NCI-H1105 (cell line): ENCODE measurements around the gene WWOX.
A peak's percentile ranks its signal among the peaks of the same experiment; 100 is the strongest.

Experiments
- DNase-seq: peaks from one replicate; lab custom pipeline; 2025; lab: John Stamatoyannopoulos, UW

WWOX gene

DNA sequence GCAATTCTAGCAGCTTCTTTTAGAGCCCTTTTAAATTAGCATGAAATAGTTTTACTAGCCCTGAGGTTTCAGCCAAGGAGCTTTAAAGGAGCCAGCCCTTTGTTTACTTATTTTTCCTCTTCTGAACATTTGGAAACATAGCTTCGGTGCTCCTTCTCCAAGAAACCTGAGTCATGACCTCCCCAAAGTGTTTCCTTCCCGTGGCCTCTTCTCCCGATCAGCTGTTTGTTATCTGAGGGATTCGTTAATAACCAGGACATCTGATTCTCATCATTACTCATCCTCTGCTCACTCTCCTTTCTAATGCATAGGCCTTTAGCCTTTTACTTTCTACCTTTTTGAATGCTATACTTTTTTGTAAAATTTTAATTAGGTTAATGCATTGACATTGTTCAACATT lies 204.5 kb downstream of the WWOX start:
- DNase-seq = no peak

DNA sequence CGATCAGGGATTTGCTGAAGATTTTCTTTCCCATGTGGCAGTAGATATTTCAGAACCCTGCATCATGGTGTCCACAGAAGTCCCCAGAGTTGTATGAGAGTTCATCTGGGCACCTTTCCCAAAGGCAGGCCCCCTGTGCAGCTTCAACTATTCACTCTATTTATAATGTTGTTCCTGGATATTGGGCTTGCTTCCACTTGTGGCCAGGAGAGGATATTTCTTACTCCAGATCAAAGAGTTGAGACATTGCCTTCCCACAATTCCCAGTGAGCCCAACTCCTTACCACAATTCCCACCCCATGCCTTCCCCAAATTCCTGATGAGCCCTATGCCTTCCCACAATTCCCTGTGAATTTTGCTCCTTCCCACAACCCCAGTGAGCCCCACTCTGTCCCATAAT lies 206.9 kb downstream of the WWOX start:
- no peak for DNase-seq

DNA sequence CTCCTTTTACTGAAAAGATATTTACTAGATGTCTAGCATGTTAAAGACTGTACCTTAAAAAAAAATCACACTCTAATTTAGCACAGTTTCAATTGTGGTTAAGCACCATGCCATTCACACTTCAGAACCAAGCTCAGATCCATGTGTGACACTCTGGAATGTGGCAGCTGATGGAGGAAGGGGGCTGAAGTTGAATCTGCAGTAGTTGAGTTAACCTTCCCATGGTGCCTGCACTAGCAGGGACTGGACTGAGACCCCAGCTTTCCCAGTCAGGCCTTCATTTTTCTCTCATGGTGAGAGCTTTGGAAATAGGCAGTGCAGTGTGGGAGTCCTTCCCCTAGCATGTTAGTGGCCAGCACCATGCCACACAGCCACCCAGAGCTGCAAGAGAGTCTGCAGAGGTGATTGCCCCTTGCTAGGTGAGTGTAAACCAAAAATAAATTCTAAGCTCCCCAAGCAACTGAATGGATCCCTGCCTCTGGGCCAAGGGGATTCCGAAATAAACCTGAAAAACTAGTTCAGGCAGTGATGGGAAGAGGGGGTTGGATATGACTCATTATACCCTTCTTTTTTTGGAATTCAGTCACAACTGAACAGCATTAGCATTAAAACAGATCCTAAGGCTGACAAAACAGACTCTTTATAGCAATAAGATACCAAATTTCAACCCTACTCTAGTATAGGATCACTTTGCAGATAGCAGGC lies 208.5 kb downstream of the WWOX start:
- DNase-seq = no peak

DNA sequence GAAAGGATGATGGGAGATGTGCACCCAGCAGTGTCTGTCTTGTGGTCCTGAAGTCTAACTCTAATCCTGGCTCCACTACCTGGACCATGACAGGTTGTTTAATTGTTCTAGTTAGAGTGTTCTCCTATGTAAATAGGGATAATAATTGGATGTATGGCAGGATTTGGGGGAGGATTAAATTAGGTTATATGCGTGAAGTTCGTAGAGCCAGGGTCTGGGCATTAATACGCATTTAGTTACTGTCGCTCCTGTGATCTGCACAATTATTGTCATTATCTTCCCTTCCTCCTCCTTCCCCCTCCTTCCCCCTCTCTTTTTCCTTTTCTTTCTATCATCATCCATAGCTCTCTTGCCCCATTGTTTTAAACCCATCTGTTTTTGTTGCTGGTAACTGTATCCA lies 210.3 kb downstream of the WWOX start:
- DNase-seq = no peak

DNA sequence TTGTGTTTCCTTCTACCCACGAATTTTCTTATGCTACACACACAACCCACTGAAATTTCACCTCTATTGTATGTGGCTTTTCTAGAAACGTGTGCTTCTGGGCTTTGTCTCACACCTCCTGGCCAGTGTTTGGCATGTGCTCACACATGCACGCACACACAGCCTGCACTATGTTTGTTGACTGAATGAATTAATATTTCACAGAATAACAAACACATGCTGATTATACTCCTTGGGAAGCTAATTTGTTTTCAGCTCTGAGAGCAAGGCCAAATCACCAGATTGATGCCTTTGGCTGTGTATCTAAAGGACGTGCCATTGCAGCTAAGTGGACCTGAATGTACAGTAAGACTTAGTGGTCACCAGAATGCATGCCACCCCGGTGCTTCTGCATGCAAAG lies 210.7 kb downstream of the WWOX start:
- no peak for DNase-seq

DNA sequence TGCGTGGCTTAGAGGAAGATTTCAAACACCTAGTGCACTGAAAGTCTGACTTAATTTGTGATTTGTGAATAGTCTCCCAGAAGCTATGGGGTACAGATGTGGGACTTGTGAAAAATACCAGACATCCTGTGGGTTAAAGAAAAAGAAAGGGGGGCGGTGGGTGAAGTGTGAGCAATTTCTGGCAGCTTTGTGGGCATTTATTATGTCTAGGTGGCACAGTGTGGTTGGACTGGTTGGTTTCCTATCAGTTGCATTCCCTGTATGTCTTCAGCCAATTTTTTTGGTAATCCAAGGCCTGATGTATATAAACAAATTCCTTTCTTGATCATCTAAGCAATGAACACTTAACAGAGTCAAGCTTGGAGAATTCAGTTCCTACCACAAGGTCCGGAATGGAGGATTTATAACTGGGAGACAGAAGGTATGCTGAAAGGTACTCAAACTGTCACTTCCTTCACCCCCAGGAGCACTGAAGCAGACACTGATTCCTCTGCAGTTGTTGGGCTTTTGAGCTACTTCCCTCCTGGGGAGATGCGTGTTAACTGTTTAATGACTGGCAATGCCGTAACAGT lies 211.6 kb downstream of the WWOX start:
- no peak for DNase-seq

DNA sequence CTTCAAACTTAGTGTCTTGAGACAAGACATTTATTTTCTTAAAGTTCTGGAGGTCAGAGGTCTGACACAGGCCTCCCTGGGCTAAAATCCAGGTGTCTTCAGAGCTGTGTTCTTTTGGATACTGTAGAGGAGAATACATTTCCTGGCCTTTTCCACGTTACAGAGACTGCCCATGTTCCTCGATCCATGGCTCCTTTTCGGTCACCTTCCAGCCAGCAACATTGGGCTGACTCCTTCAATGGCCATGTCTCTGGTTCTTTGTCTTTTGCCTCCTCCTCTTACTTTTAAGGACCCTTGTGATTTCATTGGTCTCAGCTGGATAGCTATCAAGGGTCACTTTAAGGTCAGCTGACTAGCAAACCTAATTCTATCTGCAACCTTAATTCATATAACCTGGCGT lies 212.4 kb downstream of the WWOX start:
- DNase-seq = no peak

DNA sequence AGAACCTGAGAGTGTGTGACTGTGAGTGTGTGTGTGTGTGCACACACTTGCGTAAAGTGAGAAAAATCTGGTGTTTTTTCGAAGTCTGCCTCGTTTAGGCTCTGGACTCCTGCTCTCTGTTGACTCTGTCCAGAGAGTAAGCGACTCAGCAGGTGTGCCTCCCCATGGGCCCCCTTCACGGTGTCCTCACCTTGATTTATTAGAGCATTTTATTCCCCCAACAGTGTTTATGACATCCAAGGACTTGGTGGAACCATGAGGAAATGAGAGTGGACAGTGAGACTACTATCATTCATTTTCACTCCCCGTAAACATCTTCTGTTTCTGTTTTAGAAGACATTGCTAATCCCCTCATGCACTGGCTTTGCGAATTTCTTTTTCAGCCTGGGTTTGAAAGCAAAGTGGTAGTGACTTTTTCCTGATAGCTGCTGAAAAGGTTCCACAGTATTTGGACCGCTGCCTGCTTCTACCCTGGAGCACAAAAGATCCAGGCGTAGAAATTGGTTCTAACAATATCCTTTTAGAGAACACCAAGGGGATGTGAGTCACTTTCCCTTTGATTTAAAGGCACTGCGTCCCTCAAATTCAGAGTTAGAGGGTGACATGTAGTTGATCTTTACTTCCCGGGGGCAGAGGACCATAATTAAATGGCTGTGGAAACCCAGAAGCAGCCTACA lies 218.2 kb downstream of the WWOX start:
- no peak for DNase-seq

DNA sequence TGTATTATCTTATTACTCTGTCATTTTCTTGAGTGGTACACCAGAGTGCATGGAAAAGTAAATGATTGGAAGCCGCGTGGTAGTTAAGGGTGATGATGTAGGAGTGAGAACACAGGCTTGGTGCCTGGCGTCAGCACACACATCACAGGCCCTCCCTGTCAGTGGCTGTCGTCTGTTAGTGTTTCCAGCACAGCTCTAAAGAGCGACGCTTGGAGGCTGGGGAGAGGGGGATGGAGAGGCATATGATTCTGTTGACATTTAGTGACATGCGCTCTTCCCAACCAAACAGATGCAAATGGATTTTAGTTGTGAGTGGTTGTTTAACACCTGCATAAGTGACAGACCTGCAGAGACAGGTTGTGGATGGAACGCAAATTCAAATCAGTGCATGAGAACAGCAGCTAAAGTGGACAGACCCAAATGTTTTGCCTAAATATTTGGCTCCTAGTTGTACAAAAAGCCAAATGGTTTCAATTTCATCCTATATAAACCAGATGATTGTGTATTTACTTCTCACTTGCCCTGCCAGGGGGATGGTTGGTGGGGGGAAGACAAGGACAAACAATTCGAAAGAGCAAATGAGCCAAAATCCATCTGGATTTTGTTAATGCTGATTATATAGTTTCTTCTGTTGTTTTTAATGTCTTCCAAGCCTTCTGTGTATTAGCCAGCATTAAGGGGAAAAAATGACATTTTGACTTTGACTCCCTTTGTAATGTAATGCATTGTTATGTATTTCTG lies 222.3 kb downstream of the WWOX start:
- DNase-seq = no peak

DNA sequence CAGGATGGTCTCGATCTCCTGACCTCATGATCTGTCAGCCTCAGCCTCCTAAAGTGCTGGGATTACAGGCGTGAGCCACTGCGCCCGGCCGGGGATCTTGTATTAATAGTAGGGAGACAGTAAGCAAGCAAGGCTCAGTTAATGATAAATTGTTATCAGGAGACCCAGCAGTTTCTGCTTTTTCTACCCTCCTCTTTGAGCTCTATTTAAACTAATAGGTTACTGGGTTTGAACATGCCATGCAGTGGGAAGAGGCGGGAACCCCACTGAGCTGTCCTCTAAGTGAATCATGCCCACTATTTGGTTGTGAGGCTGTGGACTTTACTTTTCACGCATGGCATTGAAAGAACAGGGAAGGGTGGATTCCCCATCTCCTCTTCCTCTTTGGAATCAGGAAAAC lies 223.9 kb downstream of the WWOX start:
- DNase-seq = no peak

DNA sequence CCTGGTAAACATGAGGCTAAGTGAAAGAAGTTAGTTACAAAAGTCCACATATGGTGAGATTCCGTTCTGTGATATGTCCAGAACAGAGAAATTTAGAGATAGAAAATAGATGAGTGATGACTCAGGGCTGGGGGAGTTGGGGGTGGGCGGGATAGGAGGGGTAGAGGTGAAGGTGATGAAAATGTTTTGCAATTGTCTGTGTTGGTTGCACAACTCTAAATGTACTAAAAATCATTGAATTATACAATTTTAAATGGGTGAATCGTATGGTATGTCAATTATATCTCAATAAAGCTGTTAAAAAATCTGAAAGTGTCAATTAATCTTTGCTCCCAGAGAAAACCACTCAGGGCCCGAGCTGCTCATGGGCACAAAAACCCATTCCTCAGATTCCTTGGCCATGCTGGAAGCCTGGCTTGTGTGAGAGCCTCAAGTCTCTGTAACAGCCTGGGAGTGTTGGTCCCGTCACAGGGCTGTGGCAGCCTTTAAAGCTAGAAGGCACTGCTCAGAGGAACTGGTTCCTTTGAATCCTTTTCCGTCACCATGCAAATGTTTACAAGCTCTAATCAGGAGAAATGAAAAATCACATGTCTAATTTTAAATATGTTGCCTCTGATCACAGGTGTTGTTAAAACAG lies 225.3 kb downstream of the WWOX start:
- no peak for DNase-seq

DNA sequence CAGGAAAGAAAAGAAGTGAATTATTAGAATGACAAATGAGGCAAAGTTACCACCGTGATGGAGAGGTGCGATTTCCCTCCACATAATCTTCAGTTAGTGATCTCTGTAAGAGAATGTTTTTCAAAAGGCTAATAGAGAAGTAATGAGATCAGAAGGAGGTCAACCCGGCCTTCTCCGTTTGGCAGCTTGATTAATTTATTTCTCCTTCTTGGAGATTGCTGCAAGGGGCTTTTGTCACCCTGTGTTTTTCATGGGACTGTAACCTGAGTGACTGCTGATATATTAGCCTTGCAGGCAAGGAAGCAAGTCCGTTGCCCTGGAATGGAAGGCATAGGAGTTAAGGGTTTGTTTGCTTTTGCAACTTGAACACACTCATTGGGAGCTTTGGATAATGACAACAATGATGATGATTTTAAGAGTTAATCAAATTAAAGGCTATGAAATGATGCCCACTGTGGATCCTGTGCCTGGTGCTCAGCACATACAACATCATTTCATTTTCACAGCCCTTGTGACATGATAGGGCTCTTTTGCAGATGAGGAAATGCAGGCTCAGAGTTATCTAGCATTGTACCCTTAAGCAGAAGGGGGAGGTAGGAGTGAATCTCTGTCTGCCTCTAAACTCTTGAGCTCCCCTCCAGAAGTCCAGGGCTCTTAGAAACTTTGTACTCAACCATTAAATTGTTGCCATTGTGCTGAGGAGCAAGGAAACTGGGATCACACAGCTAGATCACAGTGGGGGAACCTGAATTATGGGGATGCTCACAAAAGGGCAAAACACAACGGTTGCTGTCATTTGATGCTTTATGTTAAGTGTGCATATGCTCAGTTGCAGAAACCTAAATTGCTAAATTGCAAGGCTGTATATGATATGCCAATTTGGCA lies 226.3 kb downstream of the WWOX start:
- no peak for DNase-seq

DNA sequence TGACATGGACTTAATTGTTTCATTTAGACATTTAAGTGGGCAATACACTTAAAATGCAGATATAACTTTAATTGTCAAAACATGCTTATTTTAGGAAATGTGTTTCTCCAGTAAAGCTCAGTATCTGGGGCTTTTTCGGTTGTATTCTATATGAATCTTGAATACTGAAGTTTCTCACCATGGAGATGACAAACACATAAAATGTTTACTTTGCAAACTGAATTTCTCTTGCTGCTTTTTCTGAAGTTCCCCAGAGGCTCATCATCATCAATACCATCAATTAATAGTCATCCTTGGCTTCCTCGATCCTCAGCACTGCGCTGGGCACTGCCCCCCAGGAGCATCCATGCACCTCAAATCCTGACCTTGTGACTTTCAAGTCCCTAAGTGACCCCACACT lies 227.3 kb downstream of the WWOX start:
- no peak for DNase-seq

DNA sequence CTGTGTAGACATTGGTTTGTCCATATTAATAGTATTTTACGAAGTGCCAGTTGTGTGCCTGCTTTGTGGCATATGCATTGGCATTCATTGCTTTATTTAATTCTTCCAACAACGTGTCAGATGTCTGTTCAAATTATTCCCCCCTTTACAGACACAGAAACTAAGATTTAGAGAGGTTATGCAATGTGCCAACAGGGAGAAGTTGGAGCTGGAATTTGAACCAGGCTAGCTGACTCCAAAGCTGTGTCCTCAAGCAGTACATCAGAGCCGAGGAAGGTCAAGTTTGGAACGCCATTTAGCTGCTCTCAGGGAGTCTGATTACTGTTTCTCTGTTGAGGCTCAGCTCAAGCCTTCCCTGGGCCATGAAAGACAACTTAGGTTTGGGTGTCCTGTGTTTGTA lies 232.3 kb downstream of the WWOX start:
- no peak for DNase-seq

DNA sequence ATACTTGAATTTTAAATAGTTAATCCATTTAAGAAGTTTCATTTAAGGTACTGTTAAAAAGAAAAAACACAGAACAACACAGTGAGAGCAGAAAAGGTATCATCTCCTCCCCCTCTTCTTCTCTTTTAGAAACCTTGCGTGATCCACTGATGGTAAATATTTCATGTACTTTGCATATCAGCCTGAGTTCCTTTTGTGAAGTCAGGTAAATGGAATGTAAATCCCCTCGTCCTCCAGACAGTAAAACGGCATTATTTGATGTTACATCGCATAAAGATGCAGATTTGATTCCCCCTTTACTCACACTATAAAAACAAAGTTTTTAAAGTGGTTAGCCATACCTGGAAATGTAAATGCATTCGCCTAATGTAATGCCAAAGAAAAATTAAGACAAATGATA lies 234.4 kb downstream of the WWOX start:
- DNase-seq = no peak

DNA sequence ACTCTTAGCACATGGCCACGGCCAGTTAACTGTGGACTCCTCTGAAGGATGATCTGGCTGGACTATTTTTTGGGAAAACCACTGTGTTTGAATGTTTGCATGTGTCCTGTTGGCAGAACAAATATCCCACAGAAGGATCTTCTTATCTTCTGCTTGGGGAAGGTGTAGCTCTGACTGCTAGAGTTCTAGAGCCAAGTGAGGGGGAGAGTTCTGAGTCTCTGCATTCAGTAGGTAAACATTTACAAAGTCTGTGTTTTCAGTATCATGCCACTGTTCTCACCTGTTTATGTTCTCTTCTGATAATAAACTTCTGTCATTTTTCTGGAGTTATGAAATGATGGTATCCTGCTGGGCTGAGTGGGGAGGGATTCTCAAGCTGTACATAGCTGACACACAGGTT lies 241.1 kb downstream of the WWOX start:
- no peak for DNase-seq

DNA sequence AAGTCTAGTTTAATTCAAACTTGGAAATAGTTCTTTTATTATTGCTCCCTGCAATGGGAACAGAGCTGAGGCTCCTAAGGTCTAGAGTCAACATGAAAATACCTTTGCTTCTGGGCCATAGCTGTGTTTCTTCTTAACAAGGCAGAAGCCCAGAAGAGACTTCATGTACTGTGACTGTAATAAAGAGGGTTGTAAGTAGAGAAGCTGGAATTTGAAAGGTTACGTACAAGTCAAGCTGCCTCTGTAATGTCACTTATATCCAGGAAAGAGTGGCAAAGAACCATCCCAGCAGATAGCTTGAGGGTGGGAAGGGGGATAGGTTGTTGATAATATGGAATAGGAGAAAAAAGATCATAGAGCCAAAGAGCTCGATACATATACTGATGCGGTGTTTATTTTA lies 248.6 kb downstream of the WWOX start:
- no peak for DNase-seq

DNA sequence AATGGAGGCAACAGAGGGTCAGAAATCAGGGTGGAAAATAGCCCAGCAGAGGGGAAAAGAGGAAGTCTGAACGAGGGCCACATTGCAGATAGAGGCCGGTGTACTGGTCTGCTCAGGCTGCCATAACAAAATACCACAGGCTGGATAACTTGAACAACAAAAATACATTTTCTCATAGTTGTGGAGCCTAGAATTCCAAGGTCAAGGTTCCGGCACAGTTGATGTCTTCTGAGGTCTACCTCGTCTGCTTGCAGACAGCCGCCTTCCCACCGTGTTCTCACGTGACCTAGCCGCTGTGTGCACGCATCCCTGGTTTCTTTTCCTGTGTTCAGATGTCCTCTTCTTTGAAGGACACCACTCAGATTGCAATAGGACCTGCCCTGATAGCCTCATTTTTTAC lies 249.4 kb downstream of the WWOX start:
- DNase-seq = no peak

DNA sequence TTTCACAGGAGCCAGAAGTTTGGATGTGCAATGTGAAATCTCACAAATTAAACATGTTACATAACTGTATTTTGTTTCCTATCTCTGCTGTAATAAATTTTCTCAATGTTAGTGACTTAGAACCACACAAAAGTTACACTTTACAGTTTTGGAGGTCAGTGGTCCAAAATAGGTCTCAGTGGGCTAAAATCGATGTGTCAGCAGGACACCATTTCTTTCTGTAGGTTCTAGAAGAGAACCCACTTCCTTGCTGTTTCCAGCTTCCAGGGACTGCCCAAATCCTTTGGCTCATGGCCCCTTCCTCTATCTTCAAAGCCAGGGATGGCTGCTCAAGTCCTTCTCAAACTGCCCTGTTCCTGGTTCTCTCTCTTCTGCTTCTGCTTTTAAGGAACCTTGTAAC lies 252.7 kb downstream of the WWOX start:
- no peak for DNase-seq

DNA sequence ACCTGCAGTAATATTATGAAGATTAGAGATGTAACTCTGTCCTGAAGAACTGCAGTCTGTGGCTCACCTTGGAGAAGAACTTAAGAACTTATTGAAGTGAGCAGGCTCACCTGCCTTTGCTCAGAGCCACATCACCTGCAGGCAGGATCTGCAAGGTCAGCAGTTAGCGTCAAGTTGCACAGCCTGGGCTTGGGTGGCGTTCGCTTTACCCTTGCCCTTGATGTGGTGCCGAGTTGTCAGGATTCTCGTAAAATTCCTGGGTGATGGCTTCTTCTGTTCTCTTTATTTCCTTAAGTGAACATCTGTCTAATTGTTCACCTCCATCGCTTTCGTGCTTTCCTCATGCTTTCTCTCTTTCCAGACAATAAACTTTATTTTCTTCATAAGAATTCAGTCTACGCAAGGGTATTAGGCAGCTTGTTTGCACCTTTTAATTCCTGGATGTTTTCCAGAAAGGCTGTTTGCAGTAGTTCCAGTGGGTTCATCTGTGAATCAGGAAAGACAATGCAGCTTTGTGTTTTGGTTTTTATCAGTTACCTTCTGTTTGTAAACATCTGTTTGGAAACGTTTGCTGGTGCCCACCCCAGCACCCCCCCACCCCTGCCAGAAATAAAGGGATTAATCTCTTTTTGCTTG lies 254.3 kb downstream of the WWOX start:
- DNase-seq = peak; percentile 45

DNA sequence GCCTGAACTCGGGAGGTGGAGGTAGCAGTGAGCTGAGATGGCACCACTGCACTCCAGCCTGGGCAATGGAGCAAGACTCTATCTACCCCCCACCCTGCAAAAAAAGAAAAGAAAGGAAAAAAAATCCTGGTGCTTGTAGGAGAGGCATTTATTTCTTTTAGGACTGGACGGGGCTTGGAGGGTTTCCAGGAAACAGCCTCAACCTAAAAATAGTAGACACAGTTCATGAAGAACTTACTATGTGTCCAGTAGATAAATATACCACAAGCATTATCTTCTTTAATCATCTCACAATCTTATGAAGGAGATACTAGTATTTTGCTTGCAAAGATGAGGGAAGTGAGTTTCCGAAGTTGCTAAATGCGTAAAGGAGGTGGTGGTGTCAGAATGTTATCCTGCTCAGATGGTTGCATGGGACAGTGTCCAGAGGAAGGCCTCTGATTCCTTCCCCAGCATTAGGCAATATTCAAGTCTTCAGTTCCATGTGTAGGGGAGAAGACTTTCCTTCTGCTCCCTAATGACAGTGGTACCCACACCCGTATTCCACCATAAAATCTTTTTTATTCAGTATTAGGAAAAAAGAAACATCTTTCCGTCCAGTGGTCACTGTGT lies 263.2 kb downstream of the WWOX start:
- no peak for DNase-seq
